ENCODE data around the gene SYNPR.

- no peak for TF ChIP-seq CTCF (IDR thresholded peaks at IDR 0.05)
- TF ChIP-seq POLR2A (IDR thresholded peaks at IDR 0.05): no peak
These were observed 293.6 kb downstream of the SYNPR start for GRCh38 chr3:63571682-63572081.
